Left renal pelvis (tissue), 4 donors: Measurements from ENCODE around the gene BCAS4. TPM values are rescaled to one million over a fixed set of nuclear protein-coding genes. Genes with fewer than 3 reads are reported as not detected.
"Not testable (repeated sequence)": the region's sequence is repeated elsewhere in the genome, so short reads cannot be mapped to it uniquely, and the experiment has no call there.

Experiments
- DNase-seq, 4 donors: peaks; one replicate each; pipeline ENCODE4 v3.0.0-alpha.2; 2013; ENCODE audit warnings: low read depth in 4 of 4, low spot score in 3 of 4
- polyA plus RNA-seq, 4 donors: library from polyadenylated mRNA; unstranded; fragments of 120-200 nt; gene quantifications; one replicate each; pipeline ENCODE4 v1.2.1, GENCODE V29; 2013; ENCODE audit not compliant: insufficient read length in 4 of 4

The BCAS4 gene
- polyA plus RNA-seq, 4 donors, result 3.3 to 5.6 (median 4.6) TPM

DNA sequence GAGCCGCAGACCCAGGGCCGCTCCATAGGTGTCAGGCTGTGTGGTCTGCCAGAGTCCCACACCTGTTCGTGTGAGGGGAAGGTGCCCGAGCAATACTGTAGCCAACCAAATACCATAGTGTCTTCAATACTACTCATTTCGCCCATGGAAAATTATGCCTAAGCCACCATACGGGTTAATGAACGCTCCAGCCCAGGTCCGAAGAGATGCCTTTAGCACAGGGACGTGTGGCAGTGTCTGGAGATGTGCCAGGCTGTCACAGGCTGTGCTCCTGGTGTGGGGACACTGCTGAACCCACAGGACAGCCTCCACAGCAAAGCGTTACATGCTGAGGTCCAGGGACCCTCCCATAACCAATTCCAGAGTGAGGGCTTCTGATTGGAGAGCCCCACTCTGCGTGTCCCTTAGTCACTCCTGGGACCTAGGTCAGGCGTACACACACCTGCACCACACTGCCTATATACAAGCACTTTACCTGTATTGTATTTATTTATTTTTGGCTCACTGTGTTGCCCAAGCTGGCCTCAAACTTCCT is 25.2 kb upstream of the BCAS4 start:
- DNase-seq, result not testable (repeated sequence)

DNA sequence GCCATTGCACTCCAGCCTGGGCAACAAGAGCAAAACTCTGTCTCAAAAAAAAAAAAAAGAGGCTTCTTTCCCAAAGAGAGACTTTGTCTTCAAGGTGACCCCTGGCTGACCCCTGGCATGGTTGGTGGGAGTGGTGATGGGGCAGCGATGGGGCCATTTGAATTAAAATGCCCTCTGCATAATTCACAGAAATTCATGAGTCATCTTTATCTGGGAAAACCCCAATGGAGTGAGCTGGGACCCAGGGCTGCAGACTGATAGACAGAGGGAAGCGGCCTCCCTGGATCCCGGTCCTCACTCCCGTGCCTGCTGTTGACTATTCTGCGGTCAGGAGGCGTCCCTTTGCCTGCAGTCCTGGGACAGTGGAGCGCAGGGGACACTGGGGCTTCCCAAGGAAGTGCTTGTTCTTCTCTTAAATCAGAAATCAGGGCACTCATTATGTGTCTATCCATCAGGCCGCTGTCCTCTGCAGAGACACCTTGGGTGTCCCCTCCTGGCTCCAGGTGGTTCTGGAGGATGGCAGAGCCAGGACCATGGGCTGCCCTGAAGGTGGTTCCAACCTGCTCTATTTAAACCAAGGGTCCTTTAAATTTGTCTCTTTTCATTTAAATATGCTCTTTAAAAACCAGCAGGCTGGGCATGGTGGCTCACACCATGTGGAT is 23.3 kb upstream of the BCAS4 start:
- not testable (repeated sequence) for DNase-seq

- DNase-seq, result no peak
Measured at GRCh38 chr20:50772420-50773185, 22.3 kb upstream of the BCAS4 start.

DNA sequence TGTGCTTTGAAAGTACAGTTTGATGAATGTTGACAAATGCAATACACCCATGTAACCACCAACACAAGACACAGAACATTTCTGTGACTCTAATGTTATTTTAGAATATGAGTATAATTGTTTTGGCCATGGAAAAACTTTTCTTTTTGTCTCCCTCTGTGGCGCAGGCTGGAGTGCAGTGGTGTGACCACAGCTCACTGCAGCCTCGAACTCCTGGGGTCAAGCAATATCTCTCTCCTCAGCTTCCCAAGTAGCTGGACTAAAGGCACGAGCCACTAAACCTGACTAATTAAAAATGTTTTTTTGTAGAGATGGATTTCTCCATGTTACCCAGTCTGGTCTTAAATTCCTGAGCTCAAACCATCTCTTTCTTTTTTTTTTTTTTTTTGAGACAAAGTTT is 20.3 kb upstream of the BCAS4 start:
- no peak for DNase-seq

GRCh38 chr20:50776122-50776817 is 18.6 kb upstream of the BCAS4 start:
- no peak for DNase-seq

DNA sequence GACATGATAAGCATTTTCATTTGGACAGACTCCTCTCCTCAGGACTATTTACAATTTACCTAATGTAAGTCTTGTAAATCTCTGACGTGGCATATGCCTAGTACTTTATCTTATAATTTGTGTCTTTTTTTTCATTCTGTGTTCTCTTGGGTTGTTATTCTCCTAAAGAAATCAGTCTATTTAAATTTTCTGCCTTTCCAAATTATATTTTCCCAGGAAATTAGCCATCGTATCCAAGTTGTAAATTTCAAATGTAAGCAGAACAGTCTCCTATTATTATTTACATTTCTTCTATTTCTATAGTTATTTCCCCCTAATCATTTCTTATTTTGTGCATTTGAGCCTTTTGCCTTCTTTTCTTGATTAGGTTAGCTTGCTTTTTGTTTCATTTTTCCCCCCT is 17.5 kb upstream of the BCAS4 start:
- DNase-seq, result no peak

DNA sequence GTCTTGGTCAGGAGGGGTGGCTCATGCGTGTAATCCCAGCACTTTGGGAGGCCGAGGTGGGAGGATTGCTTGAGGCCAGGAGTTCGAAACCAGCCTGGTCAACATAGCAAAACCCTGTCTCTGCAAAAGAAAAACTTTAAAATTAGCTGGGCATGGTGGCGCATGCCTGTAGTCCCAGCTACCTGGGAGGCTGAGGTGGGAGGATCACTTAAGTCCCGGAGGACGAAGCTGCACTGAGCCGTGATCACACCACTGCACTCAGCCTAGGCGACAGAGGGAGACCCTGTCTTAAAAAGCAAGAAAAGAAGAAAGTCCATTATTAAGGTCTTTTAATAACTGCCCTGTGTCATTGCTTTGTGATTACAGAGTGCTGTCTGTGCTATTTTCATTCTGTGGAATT is 15.9 kb upstream of the BCAS4 start:
- DNase-seq, result not testable (repeated sequence)

DNA sequence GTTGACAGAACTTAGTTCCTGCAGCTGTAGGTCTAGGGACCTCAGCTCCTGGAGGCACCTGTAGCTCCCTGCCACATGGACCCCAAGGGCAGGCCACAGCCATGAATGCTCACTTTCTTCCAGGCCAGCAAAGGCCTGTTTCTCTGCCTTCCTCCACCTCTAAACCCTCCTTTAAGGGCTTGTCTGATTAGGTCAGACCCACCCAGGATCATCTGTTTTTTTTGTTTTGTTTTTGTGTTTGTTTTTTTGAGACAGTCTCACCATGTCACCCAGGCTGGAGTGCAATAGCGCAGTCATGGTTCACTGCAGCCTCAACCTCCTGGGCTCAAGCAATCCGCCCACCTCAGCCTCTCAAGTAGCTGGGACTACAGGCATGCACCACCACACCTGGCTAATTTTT is 11.5 kb upstream of the BCAS4 start:
- no peak for DNase-seq

- no peak for DNase-seq
Measured at GRCh38 chr20:50783903-50784302, 11.0 kb upstream of the BCAS4 start.

- DNase-seq, result no peak
Measured at GRCh38 chr20:50784464-50784863, 10.4 kb upstream of the BCAS4 start.

- no peak for DNase-seq
Measured at GRCh38 chr20:50786703-50787102, 8.2 kb upstream of the BCAS4 start.

DNA sequence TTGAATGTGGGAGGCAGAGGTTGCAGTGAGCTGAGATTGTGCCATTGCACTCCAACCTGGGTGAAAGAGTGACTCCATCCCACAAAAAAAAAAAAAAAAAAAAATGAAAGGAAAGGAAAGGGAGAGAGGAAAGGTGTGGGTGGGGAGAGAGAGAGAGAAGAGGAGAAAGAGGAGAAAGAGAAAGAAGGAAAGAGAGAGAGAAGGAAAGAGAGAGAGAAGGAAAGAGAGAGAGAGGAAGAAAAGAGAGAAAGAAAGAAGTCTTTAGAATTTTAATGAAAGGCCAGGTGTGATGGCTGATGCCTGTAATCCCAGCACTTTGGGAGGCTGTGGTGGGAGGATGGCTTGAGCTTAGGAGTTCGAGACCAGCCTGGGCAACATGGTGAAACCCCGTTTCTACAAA is 7.7 kb upstream of the BCAS4 start:
- no peak for DNase-seq

DNA sequence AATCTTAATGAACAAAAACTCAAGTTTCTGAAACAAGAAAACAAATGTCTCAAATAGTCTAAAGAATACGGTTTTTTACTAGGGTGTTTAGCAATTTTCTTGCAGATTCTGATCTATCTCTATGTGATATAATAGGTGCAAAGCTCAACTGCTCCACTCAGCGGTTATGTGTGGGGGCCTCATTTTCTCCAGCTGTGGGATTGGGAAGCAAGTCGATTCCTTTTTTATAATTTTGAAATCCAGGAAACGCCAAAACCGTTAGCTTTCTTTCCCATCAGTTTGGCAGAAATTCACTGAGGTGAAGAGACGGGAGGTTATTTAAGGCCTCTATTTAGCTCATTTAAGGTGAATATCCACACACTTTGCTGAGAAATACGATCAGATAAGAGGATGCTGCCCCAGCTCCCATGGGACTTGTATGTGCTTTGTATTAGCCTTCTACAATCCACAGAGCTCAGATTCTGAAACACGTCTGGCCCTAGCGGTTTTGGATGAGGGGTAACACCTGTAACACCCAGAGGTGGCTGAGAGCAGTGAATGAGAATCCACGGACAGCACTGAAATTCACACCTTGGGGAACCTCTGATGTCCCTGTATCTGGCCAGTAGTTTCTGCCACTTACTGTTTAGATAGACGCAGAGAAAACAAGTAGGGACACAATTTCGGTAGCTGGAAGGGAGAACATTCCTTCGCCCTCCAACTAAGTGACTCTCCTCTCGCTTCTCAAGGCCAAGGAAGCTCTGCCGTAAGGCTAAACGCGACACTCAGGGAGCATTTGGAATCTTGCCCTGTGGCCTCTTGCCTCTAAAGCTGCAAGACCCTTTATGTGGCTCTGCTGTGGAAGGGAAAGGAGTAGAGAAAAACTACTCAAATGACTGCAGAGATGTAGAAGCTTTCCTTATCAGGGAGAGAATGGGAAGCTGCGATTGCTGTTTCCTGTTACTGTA is 6.5 kb upstream of the BCAS4 start:
- no peak for DNase-seq

- DNase-seq, result no peak
Measured at GRCh38 chr20:50789968-50790650, 4.8 kb upstream of the BCAS4 start.

DNA sequence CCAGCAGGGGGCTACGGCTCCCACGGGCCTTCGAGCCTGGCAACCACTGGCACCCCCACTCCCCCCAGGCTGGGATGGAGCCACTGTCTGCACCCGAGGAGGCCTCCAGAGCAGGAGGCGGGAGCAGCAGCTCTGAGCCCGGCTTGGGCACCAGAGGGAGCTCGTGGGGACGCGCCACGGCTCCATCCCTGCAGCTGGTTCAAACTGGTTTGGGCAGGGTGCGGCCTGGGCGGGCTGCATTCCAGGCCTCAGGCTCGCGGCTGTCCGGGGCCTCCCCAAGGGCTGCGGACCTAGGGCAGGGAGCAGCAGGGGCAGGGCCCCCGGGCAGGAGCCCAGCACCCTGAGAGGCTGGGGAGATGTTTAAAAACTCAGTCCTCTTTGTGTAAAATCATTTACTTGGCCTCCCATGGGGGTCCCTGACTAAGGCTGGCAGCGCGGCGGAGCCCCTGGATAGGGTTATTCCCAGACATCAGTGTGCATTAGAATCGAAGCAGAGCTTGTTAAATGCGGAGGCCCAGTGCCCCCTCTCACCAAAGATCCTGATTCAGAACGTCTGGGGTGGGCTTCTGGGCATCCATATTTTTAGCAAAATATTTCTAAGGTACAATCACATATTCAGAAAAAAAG is 4.1 kb upstream of the BCAS4 start:
- DNase-seq, result peak; percentile 77 to 88 (median 83)

DNA sequence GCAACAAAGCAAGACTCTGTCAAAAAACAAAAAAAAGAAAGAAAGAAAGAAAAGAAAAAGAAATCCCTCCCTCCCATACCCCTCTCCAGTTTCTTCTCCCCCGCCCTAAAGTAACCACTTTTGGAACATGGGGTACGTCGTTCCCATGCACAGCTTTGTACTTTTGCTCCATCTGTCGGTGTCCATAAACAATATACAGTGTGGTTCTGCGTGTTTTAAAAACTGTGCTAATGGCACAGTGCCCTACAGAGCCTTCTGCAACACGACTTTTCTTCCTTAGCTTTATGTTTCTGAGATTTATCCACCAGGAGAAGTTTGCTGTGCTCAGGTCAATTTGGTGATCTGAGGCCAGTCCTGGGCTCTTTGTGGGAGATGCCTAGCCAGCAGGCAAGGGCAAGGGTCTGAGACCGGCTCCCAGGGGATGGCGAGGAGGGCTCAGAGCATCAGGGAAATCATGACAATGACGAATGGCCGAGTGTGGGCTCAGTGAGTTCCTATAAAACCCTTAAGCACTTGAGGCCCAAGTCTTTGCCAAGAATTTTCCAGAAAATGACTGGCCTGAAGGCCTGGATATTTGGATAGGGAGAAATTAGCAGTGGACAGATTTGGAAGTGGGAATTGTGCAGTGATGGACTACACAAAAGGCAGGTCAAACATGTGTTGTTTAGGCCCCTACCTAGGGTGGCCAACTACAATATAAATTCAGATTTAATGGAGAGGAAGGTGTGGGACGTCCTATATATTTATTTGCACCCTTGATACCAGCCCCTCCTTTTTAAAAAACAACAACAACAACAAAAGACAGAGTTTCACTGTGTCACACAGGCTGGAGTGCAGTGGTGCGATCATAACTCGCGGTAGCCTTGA is 1.9 kb upstream of the BCAS4 start:
- DNase-seq, result no peak

DNA sequence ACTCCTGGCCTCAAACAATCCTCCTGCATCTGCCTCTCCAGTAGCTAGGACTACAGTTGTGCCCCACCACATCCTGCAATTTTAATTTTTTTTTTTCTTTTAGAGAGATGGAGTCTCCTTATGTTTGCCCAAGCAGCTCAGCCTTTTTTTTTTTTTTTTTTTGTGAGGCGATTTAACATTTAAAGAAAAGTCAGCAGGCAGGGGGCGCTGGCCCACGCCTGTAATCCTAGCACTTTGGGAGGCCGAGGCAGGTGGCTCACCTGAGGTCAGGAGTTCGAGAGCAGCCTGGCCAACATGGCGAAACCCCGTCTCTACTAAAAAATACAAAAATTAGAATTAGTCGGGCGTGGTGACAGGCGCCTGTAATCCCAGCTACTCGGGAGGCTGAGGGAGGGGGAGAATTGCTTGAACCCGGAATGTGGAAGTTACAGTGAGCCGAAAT is 1.3 kb upstream of the BCAS4 start:
- not testable (repeated sequence) for DNase-seq

DNA sequence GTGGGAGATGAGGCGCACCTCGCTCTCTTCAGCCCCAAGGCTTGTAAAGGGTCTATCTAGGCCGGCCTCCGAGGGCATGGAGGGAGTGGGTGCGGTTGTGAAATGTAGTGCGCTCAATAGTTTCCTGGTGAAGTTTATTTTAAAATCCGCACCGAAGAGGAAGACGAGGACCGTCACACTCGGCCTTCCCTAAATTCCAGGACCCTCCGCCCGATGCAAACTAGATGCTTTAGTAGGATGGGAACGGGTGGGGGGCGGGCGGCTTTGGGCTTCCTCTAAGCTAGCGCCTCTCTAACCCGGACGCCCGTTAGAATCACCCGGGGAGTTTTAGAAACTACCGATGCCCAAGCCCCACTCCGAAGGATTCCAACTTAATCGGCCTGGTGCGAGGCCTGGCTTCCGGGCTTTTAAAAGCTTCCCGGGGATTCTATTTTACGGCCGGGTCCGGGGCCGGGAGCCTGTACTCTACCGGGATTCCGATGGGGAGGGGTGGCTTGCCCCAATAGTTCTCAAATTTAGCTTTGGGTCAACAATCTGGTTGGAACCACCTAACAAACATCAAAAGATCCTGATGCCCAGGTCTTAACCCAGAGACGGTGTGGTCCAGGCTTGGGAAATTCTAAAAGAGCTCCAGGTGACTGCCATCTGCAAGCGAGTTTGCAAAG is 548 bp upstream of the BCAS4 start:
- no peak for DNase-seq
